Ureter (tissue), 1 donor: Measurements from ENCODE around the gene CDC42BPG. TPM values are rescaled to one million over a fixed set of nuclear protein-coding genes. Genes with fewer than 3 reads are reported as not detected.
A peak's percentile ranks its signal among the peaks of the same experiment; 100 is the strongest.

ENCODE experiments used
- DNase-seq: peaks from one replicate; pipeline ENCODE4 v3.0.0-alpha.2; 2020; ENCODE audit warnings: low spot score
- total RNA-seq: library from RNA; stranded (reverse); gene quantifications from one replicate; pipeline ENCODE4 v1.2.4, GENCODE V29; 2023
- donor health status: DM: yes; HTN: yes; CAD: no.

The CDC42BPG gene, protein sequence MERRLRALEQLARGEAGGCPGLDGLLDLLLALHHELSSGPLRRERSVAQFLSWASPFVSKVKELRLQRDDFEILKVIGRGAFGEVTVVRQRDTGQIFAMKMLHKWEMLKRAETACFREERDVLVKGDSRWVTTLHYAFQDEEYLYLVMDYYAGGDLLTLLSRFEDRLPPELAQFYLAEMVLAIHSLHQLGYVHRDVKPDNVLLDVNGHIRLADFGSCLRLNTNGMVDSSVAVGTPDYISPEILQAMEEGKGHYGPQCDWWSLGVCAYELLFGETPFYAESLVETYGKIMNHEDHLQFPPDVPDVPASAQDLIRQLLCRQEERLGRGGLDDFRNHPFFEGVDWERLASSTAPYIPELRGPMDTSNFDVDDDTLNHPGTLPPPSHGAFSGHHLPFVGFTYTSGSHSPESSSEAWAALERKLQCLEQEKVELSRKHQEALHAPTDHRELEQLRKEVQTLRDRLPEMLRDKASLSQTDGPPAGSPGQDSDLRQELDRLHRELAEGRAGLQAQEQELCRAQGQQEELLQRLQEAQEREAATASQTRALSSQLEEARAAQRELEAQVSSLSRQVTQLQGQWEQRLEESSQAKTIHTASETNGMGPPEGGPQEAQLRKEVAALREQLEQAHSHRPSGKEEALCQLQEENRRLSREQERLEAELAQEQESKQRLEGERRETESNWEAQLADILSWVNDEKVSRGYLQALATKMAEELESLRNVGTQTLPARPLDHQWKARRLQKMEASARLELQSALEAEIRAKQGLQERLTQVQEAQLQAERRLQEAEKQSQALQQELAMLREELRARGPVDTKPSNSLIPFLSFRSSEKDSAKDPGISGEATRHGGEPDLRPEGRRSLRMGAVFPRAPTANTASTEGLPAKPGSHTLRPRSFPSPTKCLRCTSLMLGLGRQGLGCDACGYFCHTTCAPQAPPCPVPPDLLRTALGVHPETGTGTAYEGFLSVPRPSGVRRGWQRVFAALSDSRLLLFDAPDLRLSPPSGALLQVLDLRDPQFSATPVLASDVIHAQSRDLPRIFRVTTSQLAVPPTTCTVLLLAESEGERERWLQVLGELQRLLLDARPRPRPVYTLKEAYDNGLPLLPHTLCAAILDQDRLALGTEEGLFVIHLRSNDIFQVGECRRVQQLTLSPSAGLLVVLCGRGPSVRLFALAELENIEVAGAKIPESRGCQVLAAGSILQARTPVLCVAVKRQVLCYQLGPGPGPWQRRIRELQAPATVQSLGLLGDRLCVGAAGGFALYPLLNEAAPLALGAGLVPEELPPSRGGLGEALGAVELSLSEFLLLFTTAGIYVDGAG (N-terminal part only)
- 28.5 TPM for total RNA-seq

DNA sequence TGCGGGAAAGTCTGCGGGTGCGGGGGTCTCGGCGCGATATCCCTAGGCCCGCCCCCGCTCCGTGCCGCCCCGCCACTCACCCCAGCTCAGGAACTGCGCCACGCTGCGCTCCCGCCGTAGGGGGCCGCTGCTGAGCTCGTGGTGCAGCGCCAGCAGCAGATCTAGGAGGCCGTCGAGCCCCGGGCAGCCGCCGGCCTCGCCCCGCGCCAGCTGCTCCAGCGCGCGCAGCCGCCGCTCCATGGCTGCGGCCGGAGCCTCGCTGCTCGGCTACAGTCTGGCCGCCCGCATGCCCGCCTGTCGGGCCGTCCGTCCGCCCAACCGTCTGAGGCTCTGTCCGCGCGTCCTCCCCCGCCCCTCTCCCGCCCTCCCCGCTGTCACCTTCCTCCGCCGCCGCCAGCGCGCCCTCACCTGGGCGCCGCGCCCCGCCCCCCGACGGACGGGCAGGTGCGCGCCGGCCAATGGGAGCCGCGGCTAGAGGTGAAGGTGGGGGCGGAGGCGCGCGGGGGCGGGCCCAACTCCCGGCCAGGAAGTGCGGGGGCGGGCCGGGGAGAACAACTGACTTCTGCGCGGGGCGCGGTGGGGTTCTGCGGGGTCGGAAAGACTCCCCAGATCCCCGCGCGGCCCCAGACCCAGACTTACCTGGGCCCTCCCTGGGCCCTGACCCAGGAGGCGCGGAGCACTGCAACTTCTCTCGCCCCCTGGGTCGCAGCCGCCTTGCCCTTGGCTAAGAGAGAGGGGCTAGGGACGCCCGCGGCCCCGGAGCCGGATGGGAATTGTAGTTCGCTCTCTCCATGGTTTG, at the start of gene CDC42BPG:
Gene CDC42BPG (minus strand): TSS at position 324 of the 799 bp plus-strand sequence. CDS start 84 bp downstream, at position 240.
- DNase-seq: peak; percentile 76

GRCh38 chr11:64893194-64894069, 49.0 kb upstream of the CDC42BPG start:
- DNase-seq: no peak

DNA sequence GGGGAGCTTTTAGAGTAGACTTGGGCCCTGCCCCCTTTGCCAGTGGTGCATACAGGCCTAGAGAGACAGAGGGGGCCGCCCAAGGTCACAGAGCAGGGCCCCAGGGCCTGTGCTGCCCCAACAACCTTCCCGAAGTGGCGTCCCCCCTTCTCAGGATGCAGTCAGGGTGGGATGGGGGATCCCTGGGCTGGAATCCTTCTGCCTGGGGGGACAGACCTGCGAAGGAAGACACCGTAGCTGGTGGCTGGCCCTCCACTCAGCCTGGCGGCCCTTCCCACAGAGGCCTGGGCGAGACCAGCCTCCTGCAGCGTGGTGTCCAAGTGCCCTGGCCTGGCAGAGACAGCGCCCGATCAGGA, 48.4 kb upstream of the CDC42BPG start:
- no peak for DNase-seq

DNA sequence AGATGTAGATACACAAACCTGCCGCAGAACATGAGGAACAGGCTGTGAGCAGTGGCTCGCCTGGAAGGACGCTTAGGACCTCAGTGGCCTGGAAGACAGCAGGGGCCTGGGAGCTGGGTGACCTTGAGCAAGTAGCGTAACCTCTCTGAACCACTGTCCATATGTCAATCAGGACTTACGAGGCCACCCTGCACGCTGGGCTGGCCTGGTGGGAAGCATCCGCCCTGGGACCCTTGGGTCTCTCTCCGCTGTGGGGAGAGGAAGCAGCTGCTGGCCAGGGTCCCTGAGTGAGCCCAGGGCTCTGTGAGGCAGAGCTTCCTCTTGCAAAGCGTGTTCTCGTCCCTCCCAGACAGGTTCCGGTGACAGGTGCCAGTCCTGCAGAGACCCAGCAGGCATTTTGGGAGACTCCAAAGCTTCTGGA, 48.0 kb upstream of the CDC42BPG start:
- no peak for DNase-seq

DNA sequence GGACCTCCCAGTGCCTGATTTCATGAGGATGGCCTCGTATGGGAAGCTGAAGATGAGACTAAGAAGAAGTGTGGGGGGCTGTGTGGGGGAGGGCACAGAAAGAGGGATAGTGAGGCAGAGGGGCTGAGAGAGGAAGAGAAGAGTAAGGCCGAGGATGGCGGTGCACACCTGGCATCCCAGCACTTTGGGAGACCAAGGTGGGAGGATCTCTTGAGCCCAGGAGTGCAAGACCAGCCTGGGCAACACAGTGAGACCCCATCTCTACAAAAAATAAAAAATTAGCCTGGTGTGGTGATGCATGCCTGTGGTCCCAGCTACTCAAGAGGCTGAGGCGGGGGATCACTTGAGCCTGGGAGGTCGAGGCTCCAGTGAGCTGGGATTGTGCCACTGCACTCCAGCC, 47.4 kb upstream of the CDC42BPG start:
- no peak for DNase-seq

- no peak for DNase-seq
Measured at GRCh38 chr11:64891215-64891848, 46.9 kb upstream of the CDC42BPG start.

GRCh38 chr11:64890522-64890939, 46.1 kb upstream of the CDC42BPG start:
- DNase-seq: no peak

DNA sequence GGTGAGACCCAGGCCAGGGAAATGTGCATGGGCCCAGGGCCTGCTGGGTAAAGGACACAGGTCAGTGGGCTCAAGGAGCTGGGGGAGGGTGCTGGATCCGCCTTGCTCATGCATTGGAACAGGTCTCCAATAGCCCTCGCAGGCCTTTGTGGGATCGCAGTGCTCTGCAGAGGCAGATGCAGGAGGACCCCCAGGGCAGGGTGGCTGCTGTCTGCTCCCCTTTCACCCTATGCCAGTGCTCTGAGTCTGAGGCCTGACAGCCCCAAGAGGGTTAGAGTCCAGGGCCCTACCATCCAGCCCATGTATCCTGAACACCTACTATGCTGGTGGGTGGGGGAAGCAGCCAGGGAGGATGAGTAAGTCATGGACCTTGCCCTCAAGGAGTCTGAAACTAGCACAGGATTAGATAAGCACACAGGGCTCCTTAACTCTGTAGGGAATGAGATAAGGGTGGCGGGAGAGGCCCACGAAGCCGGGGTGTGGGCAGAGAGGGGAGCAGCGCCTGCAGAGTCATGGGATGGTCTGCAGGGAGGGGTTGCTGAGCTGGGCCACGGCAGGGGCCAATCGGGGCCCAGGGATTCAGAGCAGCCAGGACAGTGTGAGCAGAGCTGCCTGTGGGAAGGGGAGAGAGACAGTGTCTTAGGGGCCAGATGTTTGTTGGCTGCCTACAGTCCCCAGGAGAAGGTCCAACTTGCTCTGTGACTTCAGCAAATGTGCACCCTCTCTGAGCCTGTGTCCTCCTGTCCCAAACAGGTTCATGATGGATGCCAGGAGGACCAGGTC, 44.5 kb upstream of the CDC42BPG start:
- DNase-seq: no peak

- no peak for DNase-seq
Measured at GRCh38 chr11:64888406-64888728, 43.9 kb upstream of the CDC42BPG start.

DNA sequence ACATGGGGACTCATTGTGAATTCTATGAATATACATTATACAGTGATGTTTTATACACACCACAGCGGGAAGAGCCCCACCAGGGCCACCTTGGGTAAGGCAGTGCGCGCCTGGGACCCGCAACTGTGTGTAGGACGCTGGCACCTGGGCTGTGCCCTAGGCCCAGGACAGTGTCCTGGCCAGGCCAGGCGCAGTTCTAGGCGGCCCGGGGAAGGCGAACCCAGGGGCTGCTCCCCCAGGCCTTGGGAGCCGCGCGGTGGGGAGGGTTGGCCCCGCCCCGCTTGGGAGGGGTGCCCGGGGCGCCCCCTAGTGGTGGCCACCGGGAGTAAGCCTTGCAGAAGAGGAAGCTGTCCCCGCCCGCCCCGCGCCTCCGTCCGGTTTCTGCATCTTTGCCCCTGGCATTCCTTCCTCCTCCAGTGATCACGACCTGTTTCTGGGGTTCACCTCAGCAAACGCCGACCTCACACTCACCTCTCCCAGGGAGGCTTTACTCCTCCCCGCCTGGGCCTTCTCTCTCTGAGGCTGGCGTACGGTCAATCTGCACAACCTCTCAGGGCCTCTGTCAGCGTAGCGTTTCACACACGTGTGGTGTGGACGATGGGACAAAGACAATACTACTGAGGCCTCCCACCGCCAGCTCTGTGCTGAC, 43.4 kb upstream of the CDC42BPG start:
- DNase-seq: peak; percentile 81

- no peak for DNase-seq
Measured at GRCh38 chr11:64887234-64887756, 42.8 kb upstream of the CDC42BPG start.

GRCh38 chr11:64885367-64886286, 41.2 kb upstream of the CDC42BPG start:
- DNase-seq: no peak

DNA sequence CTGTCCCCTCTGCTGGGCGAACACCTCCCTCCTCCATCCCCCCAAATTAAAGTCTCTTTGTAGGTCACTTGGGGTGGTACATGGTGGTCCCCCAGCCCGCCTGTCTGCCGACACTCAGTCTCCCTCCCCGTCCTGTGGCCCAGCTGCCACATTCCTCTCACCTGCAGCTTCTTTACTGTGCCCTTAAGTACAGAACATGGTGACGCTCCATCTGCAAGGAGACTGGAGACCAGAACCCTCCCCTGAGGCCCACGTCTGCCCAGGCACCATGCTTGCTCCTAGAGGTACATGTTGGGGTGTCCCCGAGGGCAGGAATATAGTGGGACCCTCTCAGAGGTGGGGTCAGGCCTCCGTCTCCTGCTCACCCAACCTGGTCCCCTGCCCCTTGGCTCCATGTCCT, 39.6 kb upstream of the CDC42BPG start:
- DNase-seq: no peak

GRCh38 chr11:64883575-64883974, 39.1 kb upstream of the CDC42BPG start:
- no peak for DNase-seq

GRCh38 chr11:64882243-64882642, 37.8 kb upstream of the CDC42BPG start:
- no peak for DNase-seq

GRCh38 chr11:64881476-64881875, 37.0 kb upstream of the CDC42BPG start:
- DNase-seq: peak; percentile 66
